Nephron progenitor cell (in vitro differentiated cells): Measurements from ENCODE around the gene KRT36.

Source experiments
- DNase-seq: peaks from one replicate; pipeline ENCODE4 v3.0.0; 2021
- H3K27ac Mint-ChIP-seq: 2 replicates; pipeline ENCODE4 v1.8.0; 2021; ENCODE audit warnings: mild to moderate bottlenecking, moderate library complexity, mixed read lengths
- H3K27me3 Mint-ChIP-seq: 2 replicates; pipeline ENCODE4 v1.8.0; 2021; ENCODE audit warnings: mild to moderate bottlenecking, low read depth, mixed read lengths; ENCODE audit not compliant: poor library complexity
- H3K36me3 Mint-ChIP-seq: 2 replicates; pipeline ENCODE4 v1.8.0; 2021; ENCODE audit warnings: low read depth, mixed read lengths
- H3K4me1 Mint-ChIP-seq: 2 replicates; pipeline ENCODE4 v1.8.0; 2021; ENCODE audit warnings: mixed read lengths
- H3K4me3 Mint-ChIP-seq: 2 replicates; pipeline ENCODE4 v1.8.0; 2021; ENCODE audit warnings: mild to moderate bottlenecking, moderate library complexity, mixed read lengths
- H3K9me3 Mint-ChIP-seq: 2 replicates; pipeline ENCODE4 v1.8.0; 2021; ENCODE audit warnings: mild to moderate bottlenecking, moderate library complexity, mixed read lengths
- TF ChIP-seq, protein P1 (sequence below): fragments of 200-600 bp; sonication (generic); IDR thresholded peaks from 2 replicates; pipeline ENCODE4 v1.5.0; 2021; ENCODE audit warnings: antibody characterized with exemption

The KRT36 gene

DNA sequence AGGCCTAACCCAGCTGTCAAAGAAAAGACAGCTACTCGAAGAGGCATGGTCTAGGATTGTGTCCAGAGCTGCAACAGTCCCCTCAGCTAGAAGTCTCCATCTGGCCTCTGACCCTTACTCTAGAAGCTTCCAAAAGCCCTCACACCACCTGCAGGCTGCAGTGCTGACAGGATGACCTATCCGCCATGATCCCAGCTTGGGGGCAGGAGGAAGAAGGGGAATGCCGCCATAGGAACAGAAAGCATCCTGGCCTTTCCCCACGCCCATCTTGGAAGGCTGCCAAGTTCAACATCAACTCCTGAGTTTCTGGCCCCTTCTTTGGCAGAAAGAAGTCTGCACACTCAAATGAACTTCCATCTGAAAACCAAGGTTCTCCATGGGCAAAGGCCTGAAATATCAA lies 3.1 kb upstream of the KRT36 start:
- Mint-ChIP-seq H3K27me3 (peaks cover 7% of the 10 kb centered on the region), H3K36me3 (no peaks in the 10 kb centered on the region), H3K4me1 (peaks cover 34% of the 10 kb centered on the region), H3K4me3 (no peak overlapping the region), H3K9me3 (no peaks in the 10 kb centered on the region), H3K27ac (no peak overlapping the region)
- no peak for DNase-seq
- TF ChIP-seq, protein P1, sequence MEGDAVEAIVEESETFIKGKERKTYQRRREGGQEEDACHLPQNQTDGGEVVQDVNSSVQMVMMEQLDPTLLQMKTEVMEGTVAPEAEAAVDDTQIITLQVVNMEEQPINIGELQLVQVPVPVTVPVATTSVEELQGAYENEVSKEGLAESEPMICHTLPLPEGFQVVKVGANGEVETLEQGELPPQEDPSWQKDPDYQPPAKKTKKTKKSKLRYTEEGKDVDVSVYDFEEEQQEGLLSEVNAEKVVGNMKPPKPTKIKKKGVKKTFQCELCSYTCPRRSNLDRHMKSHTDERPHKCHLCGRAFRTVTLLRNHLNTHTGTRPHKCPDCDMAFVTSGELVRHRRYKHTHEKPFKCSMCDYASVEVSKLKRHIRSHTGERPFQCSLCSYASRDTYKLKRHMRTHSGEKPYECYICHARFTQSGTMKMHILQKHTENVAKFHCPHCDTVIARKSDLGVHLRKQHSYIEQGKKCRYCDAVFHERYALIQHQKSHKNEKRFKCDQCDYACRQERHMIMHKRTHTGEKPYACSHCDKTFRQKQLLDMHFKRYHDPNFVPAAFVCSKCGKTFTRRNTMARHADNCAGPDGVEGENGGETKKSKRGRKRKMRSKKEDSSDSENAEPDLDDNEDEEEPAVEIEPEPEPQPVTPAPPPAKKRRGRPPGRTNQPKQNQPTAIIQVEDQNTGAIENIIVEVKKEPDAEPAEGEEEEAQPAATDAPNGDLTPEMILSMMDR = no peak

- H3K36me3 Mint-ChIP-seq = no peaks in the 10 kb centered on the region
- H3K4me3 Mint-ChIP-seq = no peak overlapping the region
- TF ChIP-seq, protein P1 = no peak
- peaks cover 7% of the 10 kb centered on the region for H3K27me3 Mint-ChIP-seq
- H3K27ac Mint-ChIP-seq = no peak overlapping the region
- no peaks in the 10 kb centered on the region for H3K9me3 Mint-ChIP-seq
- DNase-seq = no peak
- peaks cover 34% of the 10 kb centered on the region for H3K4me1 Mint-ChIP-seq
Observed at GRCh38 chr17:41492351-41492750, 2.6 kb upstream of the KRT36 start.

DNA sequence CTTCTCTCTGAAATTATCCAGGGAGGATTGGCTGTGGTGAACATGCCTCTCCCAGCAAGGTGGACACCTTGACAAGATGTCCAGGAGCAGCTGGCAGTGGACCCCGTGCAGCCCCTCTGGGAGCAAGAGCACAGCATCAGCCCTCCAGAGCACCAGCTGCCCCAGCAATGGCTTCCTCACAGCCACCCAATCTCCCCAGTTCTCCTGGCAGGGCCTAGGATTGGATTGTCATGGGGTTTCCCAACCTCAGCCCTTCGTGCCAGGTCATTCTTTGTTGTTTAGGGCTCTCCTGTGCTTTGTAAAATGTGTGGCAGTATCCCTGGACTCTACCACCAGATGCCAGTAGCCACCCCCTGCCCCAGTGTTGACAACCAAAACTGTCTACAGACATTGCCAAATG lies 1.8 kb upstream of the KRT36 start:
- Mint-ChIP-seq H3K27ac (no peak overlapping the region), H3K36me3 (no peaks in the 10 kb centered on the region), H3K9me3 (no peaks in the 10 kb centered on the region), H3K4me3 (no peak overlapping the region), H3K27me3 (peaks cover 7% of the 10 kb centered on the region), H3K4me1 (peaks cover 33% of the 10 kb centered on the region)
- TF ChIP-seq, protein P1 = no peak
- no peak for DNase-seq

- peaks cover 25% of the 10 kb centered on the region for H3K4me1 Mint-ChIP-seq
- no peak overlapping the region for H3K27ac Mint-ChIP-seq
- no peaks in the 10 kb centered on the region for H3K36me3 Mint-ChIP-seq
- H3K4me3 Mint-ChIP-seq = no peak overlapping the region
- peaks cover 7% of the 10 kb centered on the region for H3K27me3 Mint-ChIP-seq
- TF ChIP-seq, protein P1 = no peak
- H3K9me3 Mint-ChIP-seq = no peaks in the 10 kb centered on the region
- no peak for DNase-seq
Observed at GRCh38 chr17:41490000-41490990, 585 bp upstream of the KRT36 start.

DNA sequence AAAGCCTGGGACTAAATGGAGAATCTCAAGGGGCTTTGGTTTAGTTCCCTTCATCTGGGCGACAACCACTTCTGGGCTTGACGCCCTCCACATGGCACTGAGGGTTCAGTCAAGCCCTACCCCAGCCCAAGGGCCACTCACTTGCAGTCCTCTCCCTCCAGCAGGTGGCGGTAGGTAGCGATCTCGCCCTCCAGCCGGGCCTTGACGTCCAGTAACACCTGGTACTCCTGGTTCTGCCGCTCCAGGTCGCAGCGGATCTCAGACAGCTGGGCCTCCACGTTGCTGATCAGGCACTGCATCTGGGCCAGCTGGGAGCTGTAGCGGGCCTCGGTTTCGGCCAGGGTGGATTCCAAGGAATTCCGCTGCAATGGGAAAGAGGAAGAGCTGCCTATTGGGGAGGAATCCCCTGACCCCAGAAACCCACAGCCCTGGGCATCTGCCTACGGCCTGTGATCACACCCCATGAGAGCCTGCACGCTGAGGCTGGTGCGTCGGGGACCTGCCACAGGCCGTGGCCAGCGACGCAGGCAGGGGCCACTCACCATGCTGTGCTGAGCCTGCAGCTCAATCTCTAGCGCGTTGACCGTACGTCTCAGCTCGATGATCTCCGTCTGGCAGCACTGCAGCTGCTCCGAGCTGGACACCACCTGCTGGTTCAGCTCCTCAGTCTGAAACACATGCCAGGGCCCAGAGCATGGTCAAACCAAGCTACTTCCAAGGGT lies 2.7 kb downstream of the KRT36 start:
- TF ChIP-seq, protein P1 = peak; percentile 28
- H3K4me1 Mint-ChIP-seq = peaks cover 10% of the 10 kb centered on the region
- H3K27ac Mint-ChIP-seq = no peak overlapping the region
- no peaks in the 10 kb centered on the region for H3K9me3 Mint-ChIP-seq
- H3K4me3 Mint-ChIP-seq = no peak overlapping the region
- no peaks in the 10 kb centered on the region for H3K36me3 Mint-ChIP-seq
- peaks cover 12% of the 10 kb centered on the region for H3K27me3 Mint-ChIP-seq
- peak; percentile 52 for DNase-seq
